ENCODE measurements around the gene OR5K3.
"Not testable (repeated sequence)": the region's sequence is repeated elsewhere in the genome, so short reads cannot be mapped to it uniquely, and the experiment has no call there.

OR5K3 gene, protein sequence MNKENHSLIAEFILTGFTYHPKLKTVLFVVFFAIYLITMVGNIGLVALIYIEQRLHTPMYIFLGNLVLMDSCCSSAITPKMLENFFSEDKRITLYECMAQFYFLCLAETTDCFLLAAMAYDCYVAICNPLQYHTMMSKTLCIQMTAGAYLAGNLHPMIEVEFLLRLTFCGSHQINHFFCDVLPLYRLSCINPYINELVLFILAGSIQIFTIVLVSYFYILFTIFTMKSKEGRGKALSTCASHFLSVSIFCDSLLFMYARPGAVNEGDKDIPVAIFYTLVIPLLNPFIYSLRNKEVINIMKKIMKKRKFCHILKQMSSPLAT
- total RNA-seq, result 0 reads per million in 2 donors

GRCh38 chr3:98390366-98390765 is at the start of gene OR5K3:
Gene OR5K3 (plus strand): TSS chr3:98390666. CDS start chr3:98390666, 0 bp downstream.
- no peak for DNase-seq

DNA sequence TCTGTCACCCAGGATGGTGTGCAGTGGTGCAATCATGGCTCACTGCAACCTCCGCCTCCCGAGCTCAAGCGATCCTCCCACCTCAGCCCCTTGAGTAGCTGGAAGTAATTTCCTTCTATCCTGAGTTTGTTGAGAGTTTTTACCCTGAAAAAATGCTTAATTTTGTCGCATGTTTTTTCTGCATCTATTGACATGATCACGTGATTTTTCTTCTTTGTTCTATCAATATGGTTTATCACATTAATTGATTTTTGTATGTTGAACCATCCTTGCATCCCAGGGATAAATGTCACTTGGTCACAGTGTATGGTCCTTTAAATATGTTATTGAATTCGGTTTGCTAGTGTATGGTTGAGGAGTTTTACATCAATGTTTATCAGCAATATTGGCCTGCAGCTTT is 48.7 kb upstream of the OR5K3 start:
- DNase-seq, result no peak

GRCh38 chr3:98343647-98344507 is 46.6 kb upstream of the OR5K3 start:
- no peak for DNase-seq

GRCh38 chr3:98350082-98350481 is 40.4 kb upstream of the OR5K3 start:
- no peak for DNase-seq

DNA sequence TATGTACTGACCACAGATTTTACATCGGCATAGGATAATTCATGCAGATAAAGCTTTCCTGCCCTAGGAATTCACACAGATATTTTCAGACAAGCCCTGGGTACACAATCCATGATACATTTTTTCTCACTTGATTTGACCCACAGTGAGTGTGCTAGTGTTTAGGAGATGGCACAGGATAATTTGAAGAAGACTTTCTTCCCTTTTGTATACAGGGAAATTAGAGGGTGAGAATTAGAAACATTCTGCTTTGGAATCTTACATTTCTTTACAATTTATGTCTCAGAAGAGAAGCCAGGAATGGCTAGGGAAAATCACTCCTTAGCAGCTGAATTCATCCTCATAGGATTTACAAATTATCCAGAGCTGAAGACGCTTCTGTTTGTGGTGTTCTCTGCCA is 36.9 kb upstream of the OR5K3 start, which contains the start of gene OR5K4:
Gene OR5K4 (plus strand): TSS at position 301 of the 400 bp plus-strand sequence. CDS start 0 bp downstream, at position 301.
- no peak for DNase-seq

DNA sequence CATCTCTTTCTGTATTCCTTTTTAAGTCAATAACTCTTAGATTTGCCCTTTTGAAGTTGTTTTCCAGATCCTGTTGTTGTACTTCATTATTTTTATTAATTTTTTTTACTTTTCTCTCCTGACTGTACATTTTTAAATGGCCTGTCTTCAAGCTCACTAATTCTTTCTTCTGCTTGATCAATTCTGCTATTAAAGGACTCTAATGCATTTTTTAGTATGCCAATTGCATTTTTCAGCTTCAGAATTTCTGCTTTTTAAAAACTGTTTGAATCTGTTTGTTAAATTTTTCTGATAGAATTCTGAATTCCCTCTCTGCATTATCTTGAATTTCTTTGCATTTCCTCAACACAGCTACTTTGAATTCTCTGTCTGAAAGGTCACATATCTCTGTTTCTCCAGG is 31.2 kb upstream of the OR5K3 start:
- no peak for DNase-seq

DNA sequence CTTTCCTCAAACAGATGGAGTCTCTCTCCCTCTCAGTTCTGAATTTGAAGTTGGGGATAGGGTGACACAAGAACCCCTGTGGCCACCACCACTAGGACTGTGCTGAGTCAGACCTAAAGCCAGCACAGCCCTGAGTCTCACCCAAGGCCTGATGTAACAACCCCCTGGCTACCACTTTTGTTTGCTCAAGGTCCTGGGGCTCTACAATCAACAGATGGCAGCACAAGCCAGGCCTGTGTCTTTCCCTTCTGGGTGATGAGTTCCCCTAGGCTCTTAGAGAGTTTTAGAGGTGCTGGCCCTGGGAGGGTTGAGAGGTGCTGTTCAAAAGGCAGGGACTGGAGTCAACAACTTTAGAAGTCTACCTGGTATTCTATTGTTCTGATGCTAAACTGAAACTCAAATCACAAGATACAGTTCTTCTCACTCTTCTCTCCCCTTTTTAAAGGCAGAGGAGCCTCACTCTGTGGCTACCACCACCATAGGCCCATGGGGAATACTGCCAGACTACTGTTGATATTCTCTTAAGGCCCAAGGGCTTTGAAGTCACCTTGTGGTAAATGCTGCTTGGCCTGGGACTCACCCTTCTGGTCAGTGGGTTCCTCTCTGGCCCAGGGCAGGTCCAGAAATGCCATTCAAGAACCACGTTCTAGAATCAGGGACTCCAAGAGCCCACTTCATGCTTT is 30.3 kb upstream of the OR5K3 start:
- DNase-seq, result no peak

DNA sequence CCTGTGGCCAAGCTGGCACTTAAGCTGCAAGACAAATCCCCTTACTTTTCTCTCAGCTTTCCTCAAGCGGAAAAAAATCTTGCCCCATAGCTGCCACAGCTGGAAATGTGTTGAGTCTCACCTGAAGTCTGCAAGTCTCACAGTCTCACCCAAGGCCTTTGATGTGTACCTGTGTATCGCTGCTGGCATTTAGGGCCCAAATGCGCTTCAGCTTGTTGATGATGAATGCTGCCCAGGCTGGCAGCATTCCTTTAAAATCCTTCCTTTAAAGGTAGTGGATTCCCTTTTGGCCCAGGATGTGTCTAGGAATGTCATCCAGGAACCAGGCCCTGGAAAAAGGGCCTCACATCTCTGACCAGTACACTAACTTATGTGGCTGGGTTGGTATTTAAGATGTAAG is 29.8 kb upstream of the OR5K3 start:
- DNase-seq, result no peak

GRCh38 chr3:98361289-98361688 is 29.2 kb upstream of the OR5K3 start:
- DNase-seq, result no peak

DNA sequence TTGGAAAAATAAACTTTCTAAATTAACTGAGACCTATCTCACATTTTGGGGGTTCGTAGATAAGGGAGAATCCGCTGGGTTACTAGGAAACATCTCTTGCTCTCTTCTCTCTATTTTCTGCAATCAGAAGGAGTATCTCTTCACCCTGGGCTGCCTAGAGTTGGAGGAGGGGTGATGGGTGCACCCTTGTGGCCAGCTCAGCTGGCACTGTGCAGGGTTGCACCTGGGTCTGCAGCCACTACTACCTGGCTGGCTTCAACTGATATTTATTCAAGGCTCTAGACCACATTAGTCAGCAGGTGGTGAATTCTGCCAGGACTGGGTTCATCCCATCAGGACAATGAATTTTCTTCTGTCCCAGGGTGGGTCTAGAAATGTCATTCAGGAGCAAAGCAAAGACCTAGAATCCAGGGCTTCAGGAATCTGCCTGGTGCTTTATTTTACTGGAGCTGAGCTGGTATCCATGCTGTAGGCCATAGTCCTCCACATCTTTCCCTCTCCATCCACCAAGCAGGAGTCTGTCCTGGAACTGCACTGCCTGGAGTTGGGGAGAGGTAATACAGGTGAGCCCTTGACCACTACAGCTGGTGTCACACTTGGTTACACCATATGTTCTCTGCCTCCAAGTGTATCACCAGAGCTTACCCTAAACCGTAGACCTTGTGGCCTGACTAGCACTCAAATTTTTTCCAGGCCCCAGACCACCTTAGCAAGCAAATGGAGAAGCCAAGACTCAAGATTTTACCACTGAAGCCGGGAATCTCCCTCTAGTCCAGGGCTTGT is 22.8 kb upstream of the OR5K3 start:
- no peak for DNase-seq

GRCh38 chr3:98371186-98371585 is 19.3 kb upstream of the OR5K3 start:
- DNase-seq, result no peak

- no peak for DNase-seq
Observed at GRCh38 chr3:98371853-98372252, 18.6 kb upstream of the OR5K3 start.

GRCh38 chr3:98372445-98372844 is 18.0 kb upstream of the OR5K3 start:
- no peak for DNase-seq

- no peak for DNase-seq
Observed at GRCh38 chr3:98376631-98377030, 13.8 kb upstream of the OR5K3 start.

- no peak for DNase-seq
Observed at GRCh38 chr3:98388147-98388546, 2.3 kb upstream of the OR5K3 start.

DNA sequence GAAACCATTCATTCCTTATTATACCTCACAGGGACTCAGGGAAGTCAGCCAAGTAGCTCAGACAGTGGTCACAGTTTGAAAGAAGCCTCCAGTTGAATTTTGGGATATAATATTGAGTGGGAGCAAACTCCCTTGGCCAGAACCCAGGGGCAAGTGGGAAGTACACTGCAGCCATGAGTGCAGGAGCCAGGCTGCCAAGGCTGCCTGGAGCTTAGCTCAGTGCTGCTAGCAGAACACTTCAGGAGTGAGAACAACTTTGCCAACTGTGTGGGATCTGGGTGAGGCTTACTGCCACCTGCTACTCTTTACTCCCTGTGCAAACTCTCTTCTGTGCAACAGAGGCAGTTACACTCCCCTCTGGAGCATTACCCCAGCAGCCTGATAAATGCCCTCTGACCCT is 4.6 kb downstream of the OR5K3 start:
- DNase-seq, result no peak

DNA sequence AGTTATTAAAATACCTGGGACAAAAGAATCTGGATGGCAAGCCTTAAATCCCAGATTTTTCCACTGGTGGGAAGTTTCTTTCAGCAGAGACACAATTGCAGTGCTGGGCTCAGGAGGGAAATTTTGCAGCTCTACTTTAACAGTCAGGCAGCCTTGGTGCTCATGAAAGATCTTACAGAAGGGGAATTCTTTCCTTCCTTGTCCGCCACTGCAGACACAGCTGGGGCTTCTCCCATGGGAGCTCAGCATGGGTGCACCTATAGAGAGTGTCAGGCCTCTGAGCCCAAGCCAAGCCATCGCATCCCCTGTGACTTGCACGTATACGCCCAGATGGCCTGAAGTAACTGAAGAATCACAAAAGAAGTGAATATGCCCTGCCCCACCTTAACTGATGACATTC is 6.0 kb downstream of the OR5K3 start:
- not testable (repeated sequence) for DNase-seq

- no peak for DNase-seq
Observed at GRCh38 chr3:98398513-98398912, 8.0 kb downstream of the OR5K3 start.

GRCh38 chr3:98402507-98402906 is 12.0 kb downstream of the OR5K3 start:
- DNase-seq, result no peak

- no peak for DNase-seq
Observed at GRCh38 chr3:98404010-98404409, 13.5 kb downstream of the OR5K3 start.

DNA sequence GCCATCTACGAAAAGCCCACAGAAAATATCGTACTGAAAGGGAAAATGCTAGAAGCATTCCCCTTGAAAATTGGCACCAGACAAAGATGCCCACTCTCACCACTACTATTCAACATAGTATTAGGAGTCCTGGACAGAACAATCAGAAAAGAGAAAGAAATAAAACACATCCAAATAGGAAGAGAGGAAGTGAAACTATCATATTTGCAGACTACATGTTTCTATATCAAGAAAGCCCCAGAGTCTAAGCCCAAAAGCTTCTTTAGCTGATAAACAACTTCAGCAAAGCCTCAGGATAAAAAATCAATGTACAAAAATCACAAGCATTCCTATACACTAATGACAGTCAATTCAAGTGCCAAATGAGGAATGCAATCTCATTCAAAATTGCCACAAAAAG is 15.6 kb downstream of the OR5K3 start:
- DNase-seq, result no peak

DNA sequence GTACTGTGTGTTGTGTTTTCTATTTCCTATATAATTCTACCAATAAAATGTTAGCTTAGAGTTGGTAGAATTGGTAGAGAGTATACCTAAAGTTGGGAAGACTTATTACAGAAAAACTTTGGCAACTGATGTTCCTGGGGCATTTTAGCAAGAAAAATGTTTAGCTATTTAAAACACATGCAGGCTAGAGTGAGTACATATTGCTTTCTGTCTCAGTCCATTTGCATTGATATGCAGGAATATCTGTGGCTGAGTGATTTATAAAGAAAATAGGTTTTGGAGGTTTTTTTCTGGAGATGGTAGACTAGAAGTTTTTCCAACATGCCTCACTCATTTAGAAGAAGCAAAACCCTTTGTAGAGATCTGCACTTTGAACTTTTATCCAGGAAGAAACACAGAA is 42.1 kb downstream of the OR5K3 start:
- DNase-seq, result no peak

DNA sequence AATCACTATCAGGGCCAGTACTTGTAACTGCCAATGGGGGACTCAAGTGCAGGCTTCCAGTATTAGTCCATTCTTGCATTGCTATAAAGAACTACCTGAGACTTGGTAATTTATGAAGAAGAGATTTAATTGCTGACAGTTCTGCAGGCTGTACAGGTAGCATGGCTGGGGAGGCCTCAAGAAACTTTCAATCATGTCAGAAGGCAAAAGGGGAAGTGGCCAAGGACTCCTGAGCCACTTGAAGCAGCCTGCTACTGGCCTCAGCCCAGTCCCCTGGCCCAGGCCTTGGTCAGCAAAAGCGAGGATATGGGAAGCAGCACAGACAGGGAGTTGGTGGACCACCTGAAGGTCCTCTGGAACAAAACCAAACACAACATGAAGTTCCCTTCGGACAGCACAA is 43.3 kb downstream of the OR5K3 start:
- DNase-seq, result no peak

Data from T-helper 9 cell (primary cell).